ENCODE measurements around the gene SCO1. TPM values are rescaled to one million over a fixed set of nuclear protein-coding genes. Genes with fewer than 3 reads are reported as not detected.

SCO1 gene
- total and polyA plus RNA-seq, 2 donors (not counting 3 experiments of a cell fraction or from before 2014, with no cell fraction given): 11.9 to 30.8 TPM

GRCh38 chr17:10739386-10739785 lies 42.1 kb upstream of the SCO1 start:
- H3K27me3 ChIP-seq (ENCODE audit: control insufficient read depth in 2 of 2, insufficient read depth in 2 of 2, low read length in 2 of 2): peaks cover 0 to 1% of the 10 kb centered on the region in 2 experiments
- no peak overlapping the region for H3K4me3 ChIP-seq (replicated peaks in 1 of 3; ENCODE audit: insufficient read depth in 1 of 3, low read depth in 1 of 3, low read length in 3 of 3)
- intact Hi-C loops (cut with micrococcal nuclease) (loop anchor here (10.0 kb wide), 1 partner anchor 1245 kb away; no protein-coding TSS in a partner anchor), dilution Hi-C loops (cut with MboI; ENCODE audit: extremely low pct_ligation_motif_present, low sequenced_read_pairs) (no loop called here)
- POLR2A ChIA-PET: no interaction called here
- H3K27ac ChIP-seq (ENCODE audit: insufficient read depth, low read depth, low read length): no peak overlapping the region
- H3K4me2 ChIP-seq (ENCODE audit: insufficient read depth, low read length): no peak overlapping the region
- H4K20me1 ChIP-seq (replicated peaks; ENCODE audit: control insufficient read depth, extremely low read depth, insufficient read depth, low read length): no peaks in the 10 kb centered on the region
- FAIRE-seq (no peak), DNase-seq (ENCODE audit: low read depth, low spot score) (no peak)
- H3K79me2 ChIP-seq (ENCODE audit: control insufficient read depth, insufficient read depth, low read length): no peaks in the 10 kb centered on the region
- no peak overlapping the region for H2AFZ ChIP-seq (ENCODE audit: low read depth, low read length)
- CTCF ChIA-PET: interaction anchor here (1.6 kb wide), 1 partner anchor 1247 kb away, joined by 3 read pairs; no protein-coding TSS in a partner anchor
- no peaks in the 10 kb centered on the region for H3K36me3 ChIP-seq (ENCODE audit: control insufficient read depth in 2 of 2, extremely low read depth in 1 of 2, insufficient read depth in 2 of 2, low read length in 2 of 2)
- no peak overlapping the region for H3K9ac ChIP-seq (replicated peaks; ENCODE audit: extremely low read depth, insufficient read depth, low read length)
- BruUV-seq (replicated peaks): no TSS peak
- no peaks in the 10 kb centered on the region for H3K4me1 ChIP-seq (ENCODE audit: control insufficient read depth, extremely low read depth, insufficient read depth, low read length)
- TF ChIP-seq GATA2 (IDR thresholded peaks at IDR 0.05; ENCODE audit: insufficient read depth, insufficient read length, low read depth, low read length): no peak
- H3K9me1 ChIP-seq (replicated peaks; ENCODE audit: control insufficient read depth, extremely low read depth, insufficient read depth, low read length): no peaks in the 10 kb centered on the region
- H3K9me3 ChIP-seq (replicated peaks; ENCODE audit: control insufficient read depth, insufficient read depth, low read length): no peaks in the 10 kb centered on the region

- Histone ChIP-seq H3K9me1 (replicated peaks; ENCODE audit: control insufficient read depth, extremely low read depth, insufficient read depth, low read length) (no peaks in the 10 kb centered on the region), H3K4me3 (replicated peaks in 1 of 3; ENCODE audit: insufficient read depth in 1 of 3, low read depth in 1 of 3, low read length in 3 of 3) (no peak overlapping the region), H3K79me2 (ENCODE audit: control insufficient read depth, insufficient read depth, low read length) (no peaks in the 10 kb centered on the region), H3K4me1 (ENCODE audit: control insufficient read depth, extremely low read depth, insufficient read depth, low read length) (no peaks in the 10 kb centered on the region), H3K4me2 (ENCODE audit: insufficient read depth, low read length) (no peak overlapping the region), H3K27ac (ENCODE audit: insufficient read depth, low read depth, low read length) (no peak overlapping the region), H3K9ac (replicated peaks; ENCODE audit: extremely low read depth, insufficient read depth, low read length) (no peak overlapping the region), H3K9me3 (replicated peaks; ENCODE audit: control insufficient read depth, insufficient read depth, low read length) (no peaks in the 10 kb centered on the region), H2AFZ (ENCODE audit: low read depth, low read length) (no peak overlapping the region), H4K20me1 (replicated peaks; ENCODE audit: control insufficient read depth, extremely low read depth, insufficient read depth, low read length) (no peaks in the 10 kb centered on the region), H3K36me3 (ENCODE audit: control insufficient read depth in 2 of 2, extremely low read depth in 1 of 2, insufficient read depth in 2 of 2, low read length in 2 of 2) (no peaks in the 10 kb centered on the region), H3K27me3 (ENCODE audit: control insufficient read depth in 2 of 2, insufficient read depth in 2 of 2, low read length in 2 of 2) (peaks cover 0 to 1% of the 10 kb centered on the region in 2 experiments)
- DNase-seq (ENCODE audit: low read depth, low spot score): no peak
- dilution Hi-C loops (cut with MboI; ENCODE audit: extremely low pct_ligation_motif_present, low sequenced_read_pairs) (no loop called here), intact Hi-C loops (cut with micrococcal nuclease) (loop anchor here (10.0 kb wide), 1 partner anchor 1246 kb away; no protein-coding TSS in a partner anchor)
- POLR2A ChIA-PET: no interaction called here
- TF ChIP-seq GATA2 (IDR thresholded peaks at IDR 0.05; ENCODE audit: insufficient read depth, insufficient read length, low read depth, low read length) (no peak), FOS (IDR thresholded peaks at IDR 0.05; ENCODE audit: borderline replicate concordance, insufficient read depth, low read length) (no peak), POLR2A (IDR thresholded peaks at IDR 0.05; ENCODE audit: low read depth, low read length) (no peak), EZH2 (IDR thresholded peaks at IDR 0.05; ENCODE audit: borderline replicate concordance, low read depth, low read length, severe bottlenecking) (no peak)
- BruUV-seq (replicated peaks): no TSS peak
- CTCF ChIA-PET: interaction anchor here (1.6 to 2.1 kb wide), 2 partner anchors 92 to 1248 kb away, joined by 3 to 13 read pairs; no protein-coding TSS in a partner anchor
- FAIRE-seq: no peak
Measured at GRCh38 chr17:10738521-10739258, 41.4 kb upstream of the SCO1 start.
